Astrocyte (in vitro differentiated cells and primary cell): ENCODE results near the gene ITGA3. TPM values are rescaled to one million over a fixed set of nuclear protein-coding genes. Genes with fewer than 3 reads are reported as not detected.

ENCODE experiments used
- DNase-seq: peaks from one replicate; pipeline ENCODE4 v3.0.0-alpha.2; 2010; ENCODE audit warnings: low read depth
- FAIRE-seq: peaks from 2 replicates; lab custom pipeline; 2011; peaks lifted over from hg19 to GRCh38; lab: Jason Lieb, UNC
- H2AFZ ChIP-seq: 2 replicates; pipeline ENCODE4 v1.6.0; 2012; ENCODE audit warnings: low read depth, low read length, inconsistent platforms
- H3K27ac ChIP-seq: 2 replicates; pipeline ENCODE4 v1.5.1; 2011; ENCODE audit warnings: low read depth, low read length, inconsistent platforms
- H3K27me3 ChIP-seq: 2 replicates; pipeline ENCODE4 v1.6.0; 2011; ENCODE audit warnings: low read length, inconsistent platforms; ENCODE audit not compliant: insufficient read depth
- H3K36me3 ChIP-seq: 2 replicates; pipeline ENCODE4 v1.5.1; 2011; ENCODE audit warnings: low read length, inconsistent platforms; ENCODE audit not compliant: insufficient read depth
- H3K4me1 ChIP-seq: 2 replicates; pipeline ENCODE4 v1.5.1; 2011; ENCODE audit warnings: low read length, inconsistent platforms; ENCODE audit not compliant: insufficient read depth
- H3K4me2 ChIP-seq: 2 replicates; pipeline ENCODE4 v1.6.0; 2012; ENCODE audit warnings: low read length, inconsistent platforms
- H3K4me3 ChIP-seq: 2 replicates; pipeline ENCODE4 v1.5.1; 2011; ENCODE audit warnings: low read depth, mild to moderate bottlenecking, low read length, inconsistent platforms; ENCODE audit not compliant: insufficient read depth
- H3K79me2 ChIP-seq: 2 replicates; pipeline ENCODE4 v1.6.0; 2012; ENCODE audit warnings: mild to moderate bottlenecking, low read length, inconsistent platforms; ENCODE audit not compliant: insufficient read depth
- H3K9ac ChIP-seq: 2 replicates; pipeline ENCODE4 v1.6.0; 2012; ENCODE audit warnings: mild to moderate bottlenecking, low read length, inconsistent platforms
- H3K9me3 ChIP-seq: 2 replicates; pipeline ENCODE4 v1.5.1; 2012; ENCODE audit warnings: low read depth, mild to moderate bottlenecking, low read length, inconsistent platforms; ENCODE audit not compliant: insufficient read depth
- H4K20me1 ChIP-seq: 2 replicates; pipeline ENCODE4 v1.6.0; 2012; ENCODE audit warnings: low read length, inconsistent platforms; ENCODE audit not compliant: insufficient read depth
- H3K27ac Mint-ChIP-seq: one replicate; pipeline ENCODE4 v1.8.0; 2021; ENCODE audit warnings: mild to moderate bottlenecking, mixed read lengths; ENCODE audit not compliant: unreplicated experiment
- H3K27me3 Mint-ChIP-seq: one replicate; pipeline ENCODE4 v1.8.0; 2021; ENCODE audit warnings: low read depth, mixed read lengths; ENCODE audit not compliant: unreplicated experiment
- H3K36me3 Mint-ChIP-seq: one replicate; pipeline ENCODE4 v1.8.0; 2021; ENCODE audit warnings: low read depth, mixed read lengths; ENCODE audit not compliant: unreplicated experiment
- H3K4me1 Mint-ChIP-seq: one replicate; pipeline ENCODE4 v1.8.0; 2021; ENCODE audit warnings: low read depth, mixed read lengths; ENCODE audit not compliant: unreplicated experiment
- H3K4me3 Mint-ChIP-seq: one replicate; pipeline ENCODE4 v1.8.0; 2021; ENCODE audit warnings: mild to moderate bottlenecking, moderate library complexity, mixed read lengths; ENCODE audit not compliant: unreplicated experiment
- H3K9me3 Mint-ChIP-seq: one replicate; pipeline ENCODE4 v1.8.0; 2021; ENCODE audit warnings: mild to moderate bottlenecking, mixed read lengths; ENCODE audit not compliant: unreplicated experiment
- CTCF ChIP-seq: IDR thresholded peaks from 2 replicates; pipeline ENCODE4 v1.5.1; 2011; ENCODE audit warnings: low read depth, mild to moderate bottlenecking, inconsistent platforms, low read length, moderate library complexity; ENCODE audit not compliant: insufficient read depth
- EZH2 ChIP-seq: IDR thresholded peaks from 2 replicates; pipeline ENCODE4 v1.6.1; 2012; ENCODE audit warnings: mild to moderate bottlenecking, low read length, inconsistent platforms; ENCODE audit not compliant: insufficient read depth
- total RNA-seq: library from RNA; stranded (reverse); gene quantifications from 2 replicates; pipeline ENCODE4 v1.2.1, GENCODE V29; 2021

The ITGA3 gene
- total RNA-seq, 1 donor from 2014 or later: 319 TPM

- Histone ChIP-seq H3K27ac (no peak overlapping the region), H3K4me3 (no peak overlapping the region), H3K9me3 (no peaks in the 10 kb centered on the region), H3K4me1 (peaks cover 10% of the 10 kb centered on the region), H3K36me3 (no peaks in the 10 kb centered on the region), H3K9ac (no peak overlapping the region), H3K79me2 (no peaks in the 10 kb centered on the region), H2AFZ (no peak overlapping the region), H3K4me2 (no peak overlapping the region), H4K20me1 (no peaks in the 10 kb centered on the region), H3K27me3 (no peaks in the 10 kb centered on the region)
- Mint-ChIP-seq H3K27me3 (peaks cover 5% of the 10 kb centered on the region), H3K27ac (no peak overlapping the region), H3K4me3 (no peak overlapping the region), H3K4me1 (peaks cover 8% of the 10 kb centered on the region), H3K36me3 (peaks cover 24% of the 10 kb centered on the region), H3K9me3 (no peaks in the 10 kb centered on the region)
- no peak for TF ChIP-seq EZH2
- no peak for TF ChIP-seq CTCF
- FAIRE-seq (no peak), DNase-seq (no peak)
Measured at GRCh38 chr17:50110591-50111349, 54.9 kb downstream of the ITGA3 start.

GRCh38 chr17:50111673-50112655, 56.1 kb downstream of the ITGA3 start:
- H3K79me2 ChIP-seq: no peaks in the 10 kb centered on the region
- no peaks in the 10 kb centered on the region for H3K27me3 ChIP-seq
- no peak overlapping the region for H3K9ac ChIP-seq
- peaks cover 5% of the 10 kb centered on the region for H3K27me3 Mint-ChIP-seq
- no peaks in the 10 kb centered on the region for H4K20me1 ChIP-seq
- peaks cover 10% of the 10 kb centered on the region for H3K4me1 ChIP-seq
- H3K4me3 ChIP-seq: no peak overlapping the region
- no peak for TF ChIP-seq CTCF
- TF ChIP-seq EZH2: no peak
- peaks cover 19% of the 10 kb centered on the region for H3K36me3 Mint-ChIP-seq
- H3K4me1 Mint-ChIP-seq: peaks cover 8% of the 10 kb centered on the region
- DNase-seq: no peak
- no peak overlapping the region for H3K4me2 ChIP-seq
- no peak for FAIRE-seq
- no peak overlapping the region for H3K4me3 Mint-ChIP-seq
- H3K9me3 Mint-ChIP-seq: no peaks in the 10 kb centered on the region
- H3K27ac ChIP-seq: no peak overlapping the region
- H3K36me3 ChIP-seq: no peaks in the 10 kb centered on the region
- no peak overlapping the region for H2AFZ ChIP-seq
- H3K27ac Mint-ChIP-seq: no peak overlapping the region
- H3K9me3 ChIP-seq: no peaks in the 10 kb centered on the region
